RKO (cell line): ENCODE results near the gene OPTC.
A peak's percentile ranks its signal among the peaks of the same experiment; 100 is the strongest.

Source experiments
- DNase-seq: peaks from one replicate; pipeline ENCODE4 v3.0.0-alpha.2; 2016; ENCODE audit warnings: low spot score

OPTC gene

DNA sequence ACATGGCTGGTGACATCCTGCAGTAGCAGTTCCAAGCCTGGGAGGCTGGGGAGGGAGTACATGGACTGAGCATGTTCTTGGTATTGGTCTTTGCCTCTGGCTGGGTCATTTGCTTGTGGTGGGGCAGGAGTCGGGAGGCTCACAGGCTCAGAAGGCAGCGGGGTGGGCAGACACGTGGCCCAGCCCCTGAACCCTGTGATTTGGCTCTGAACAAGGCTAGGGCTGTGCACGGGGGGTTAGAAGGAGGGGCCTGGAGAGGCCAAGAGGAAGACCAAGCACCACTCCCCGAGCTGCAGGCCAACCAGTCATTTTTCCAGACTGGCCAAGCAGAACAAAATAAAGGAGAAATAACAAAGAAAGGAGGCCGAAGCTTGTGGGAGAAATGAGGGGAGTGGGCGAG, 28.0 kb upstream of the OPTC start:
- DNase-seq: no peak

GRCh38 chr1:203466906-203467549, 26.9 kb upstream of the OPTC start:
- peak; percentile 14 for DNase-seq

DNA sequence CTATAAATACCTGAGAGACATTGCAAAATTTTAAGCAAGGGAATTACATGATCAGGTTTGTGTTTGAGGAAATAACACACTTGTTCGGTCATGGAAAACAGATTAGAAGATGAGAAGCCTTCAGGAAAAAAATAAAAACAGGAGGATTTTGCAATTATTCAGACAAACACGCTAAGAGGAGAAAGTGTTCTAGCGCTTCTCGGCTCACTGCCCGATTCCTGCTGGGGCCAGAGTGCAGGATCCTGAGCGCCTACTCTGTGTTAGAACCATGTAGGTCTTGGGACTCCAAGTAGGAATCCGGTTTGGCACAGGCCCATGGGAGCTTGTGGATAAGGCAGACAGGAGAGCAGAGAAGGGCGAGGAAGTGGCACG, 26.4 kb upstream of the OPTC start:
- no peak for DNase-seq

DNA sequence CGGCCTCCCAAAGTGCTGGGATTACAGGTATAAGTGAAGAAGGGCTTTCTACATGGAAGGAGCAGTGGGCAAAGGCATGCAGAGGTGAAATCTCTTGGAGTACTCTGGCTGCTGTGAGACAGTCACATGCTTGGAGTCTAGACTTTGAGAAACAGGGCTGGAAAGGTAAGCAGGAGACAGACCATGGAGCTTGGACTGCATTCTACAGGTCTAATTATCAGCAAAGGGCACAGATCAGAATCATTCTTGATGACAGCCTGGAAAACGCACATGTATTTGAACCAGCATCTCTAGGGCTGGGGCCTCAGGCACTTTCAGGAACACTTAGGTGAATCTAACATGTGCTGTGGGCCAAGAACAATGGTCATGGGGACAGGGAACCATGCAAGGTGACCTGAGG, 25.6 kb upstream of the OPTC start:
- DNase-seq: no peak

DNA sequence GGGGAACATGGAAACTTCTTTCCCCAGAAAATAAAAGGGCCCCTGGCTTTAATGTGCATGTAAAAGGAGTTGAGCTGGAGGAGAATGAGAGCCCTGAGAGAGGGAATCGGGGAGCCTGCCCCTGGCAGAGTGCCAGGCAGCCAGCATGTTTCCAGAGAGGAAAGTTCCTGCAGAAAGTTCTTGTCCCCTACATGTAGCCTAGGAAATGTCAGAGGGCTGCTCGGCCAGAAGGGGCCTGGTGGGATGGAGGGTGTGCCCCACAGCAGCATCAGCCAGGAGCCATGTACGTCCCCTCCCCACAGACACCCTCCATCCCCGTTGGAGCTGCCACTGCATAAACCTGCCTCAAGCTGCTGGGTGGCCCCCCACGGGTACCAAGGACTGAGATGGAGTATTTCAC, 23.7 kb upstream of the OPTC start:
- no peak for DNase-seq

GRCh38 chr1:203471841-203472240, 22.1 kb upstream of the OPTC start:
- no peak for DNase-seq

- no peak for DNase-seq
Measured at GRCh38 chr1:203473281-203473680, 20.7 kb upstream of the OPTC start.

DNA sequence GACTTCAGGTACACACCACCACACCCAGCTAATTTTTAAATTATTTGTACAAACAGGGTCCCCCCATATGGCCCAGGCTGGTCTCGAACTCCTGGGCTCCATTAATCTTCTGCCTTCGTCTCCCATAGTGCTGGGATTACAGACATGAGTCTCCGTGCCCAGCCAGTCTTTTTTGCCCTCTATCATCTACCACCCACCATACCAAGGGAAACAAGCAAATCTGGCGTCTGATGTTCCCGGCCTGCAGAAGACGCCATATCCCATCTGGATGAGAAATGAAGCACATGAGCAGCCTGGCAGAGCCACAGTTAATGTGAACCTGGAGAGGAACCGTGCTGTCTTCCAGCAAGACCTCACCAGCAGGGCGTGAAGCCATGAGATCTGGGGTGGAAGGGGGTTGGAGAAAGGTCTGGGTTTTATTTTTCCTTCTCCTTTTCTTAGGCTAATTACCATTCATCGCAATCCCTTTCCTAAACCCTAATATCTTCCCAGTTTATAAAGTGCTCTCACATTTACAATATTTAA, 20.1 kb upstream of the OPTC start:
- no peak for DNase-seq

DNA sequence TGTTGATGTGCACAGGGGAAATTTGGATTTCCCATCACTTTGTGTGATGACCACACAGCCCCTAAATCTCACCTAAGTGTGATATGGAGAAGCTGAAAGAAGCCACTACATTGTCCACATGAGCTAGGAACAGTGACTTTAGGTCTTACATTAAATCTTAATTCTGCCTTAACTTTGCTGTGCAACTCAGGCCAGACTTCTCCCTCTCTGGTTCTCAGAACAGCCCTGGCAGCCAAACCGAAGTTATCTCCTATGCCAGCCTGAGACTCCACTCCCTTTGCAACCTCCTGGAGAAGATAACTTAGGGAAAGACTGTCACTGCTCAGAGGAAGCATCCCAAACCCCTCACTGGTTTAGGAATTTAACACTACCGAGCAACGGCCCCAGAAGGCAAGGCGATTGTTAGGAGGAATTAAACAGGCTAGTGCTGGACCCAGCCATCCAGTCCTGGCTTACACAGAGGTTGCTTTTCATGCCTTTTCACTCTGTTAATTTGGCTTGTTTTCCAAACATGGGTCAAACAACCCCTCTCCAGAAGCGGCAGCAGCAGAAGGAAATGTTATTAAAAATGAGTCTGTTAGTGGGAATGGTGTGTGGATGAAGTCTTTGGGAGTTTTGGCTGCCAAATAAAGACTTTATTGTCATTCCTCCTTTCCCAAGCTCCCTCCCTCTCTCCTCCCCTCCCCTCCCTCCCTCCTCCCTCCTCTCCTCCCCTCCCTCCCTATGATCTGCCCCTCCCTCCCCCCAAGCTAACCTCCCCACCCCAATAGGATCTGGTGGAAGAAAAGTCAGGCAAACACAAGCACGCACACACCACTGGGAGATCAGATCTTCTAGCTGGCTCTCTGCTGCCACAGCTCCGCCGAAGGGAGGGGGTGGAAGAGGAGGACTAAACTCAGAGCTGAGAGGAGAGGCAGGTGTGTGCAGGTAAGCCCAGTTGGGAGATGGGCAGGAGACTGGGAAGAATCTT, 18.7 kb upstream of the OPTC start, which contains the start of gene PRELP:
PRELP (plus strand) TSS at position 795 of the 970 bp plus-strand sequence. CDS start 7,379 bp downstream, outside the sequence.
- DNase-seq: no peak

DNA sequence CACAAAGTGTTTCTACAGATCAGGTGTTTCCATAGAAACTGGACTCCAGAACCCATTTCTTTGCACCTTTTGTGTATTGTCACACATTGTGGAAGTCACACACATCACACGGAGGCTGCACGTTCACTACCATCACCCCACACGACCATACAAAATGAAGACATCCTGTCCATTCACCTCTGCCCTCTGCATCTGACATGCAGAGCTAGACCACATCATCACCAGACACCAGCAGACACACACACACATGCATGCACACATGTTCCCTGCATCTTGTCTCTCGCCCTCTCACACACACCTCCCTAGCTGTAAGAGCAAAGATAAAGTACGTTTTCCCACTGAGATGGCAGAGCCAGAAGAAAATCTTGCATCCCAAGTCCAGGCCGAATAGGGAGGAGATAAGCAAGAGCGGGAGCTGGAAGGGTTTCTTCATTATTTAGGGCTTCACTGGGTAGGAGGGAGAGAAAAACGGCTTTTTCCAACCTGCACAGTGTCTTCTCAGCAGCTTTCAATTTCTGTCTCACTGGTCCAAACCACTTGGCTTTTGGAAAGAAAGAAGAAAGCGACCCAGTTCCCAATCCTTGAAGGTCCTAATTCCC, 17.6 kb upstream of the OPTC start:
- DNase-seq: no peak

GRCh38 chr1:203477748-203478147, 16.2 kb upstream of the OPTC start:
- DNase-seq: no peak

GRCh38 chr1:203478231-203478630, 15.7 kb upstream of the OPTC start:
- DNase-seq: no peak

DNA sequence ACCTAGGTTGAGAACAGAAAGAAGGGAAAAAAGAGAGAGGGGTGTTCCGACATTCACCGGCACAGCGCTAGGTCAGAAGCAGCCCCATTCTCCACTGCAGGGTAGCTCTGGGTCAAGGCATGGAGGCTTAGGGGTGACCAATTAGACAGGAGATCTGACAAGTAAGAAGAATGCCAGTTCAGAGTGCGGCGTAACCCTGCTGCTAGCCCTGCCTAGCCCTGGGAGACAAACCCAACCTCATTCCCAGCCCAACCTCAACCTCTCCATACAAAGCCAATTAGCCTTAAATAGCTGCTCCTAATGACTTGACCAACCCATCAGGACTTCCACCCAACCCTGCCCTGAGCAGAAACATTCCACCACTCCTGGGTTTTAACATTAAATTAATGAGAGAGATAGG, 15.0 kb upstream of the OPTC start:
- no peak for DNase-seq

DNA sequence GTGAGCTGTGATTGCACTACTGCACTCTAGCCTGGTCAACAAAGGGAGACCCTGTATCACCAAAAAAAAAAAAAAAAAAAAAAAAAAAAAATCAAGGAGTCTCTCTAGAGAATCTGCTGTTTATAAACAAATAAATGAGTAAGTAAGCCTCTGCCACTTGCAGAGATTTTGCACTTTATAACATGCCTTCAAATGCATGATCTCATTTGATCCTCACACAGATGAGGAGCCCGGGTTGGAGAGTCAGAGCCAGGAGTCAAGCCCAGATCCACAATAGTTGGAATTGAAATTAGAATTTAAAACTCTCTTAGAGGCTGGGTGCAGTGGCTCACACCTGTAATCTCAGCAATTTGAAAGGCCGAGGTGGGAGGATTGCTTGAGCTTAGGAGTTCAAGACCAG, 14.3 kb upstream of the OPTC start:
- no peak for DNase-seq

GRCh38 chr1:203480084-203480483, 13.9 kb upstream of the OPTC start:
- no peak for DNase-seq

DNA sequence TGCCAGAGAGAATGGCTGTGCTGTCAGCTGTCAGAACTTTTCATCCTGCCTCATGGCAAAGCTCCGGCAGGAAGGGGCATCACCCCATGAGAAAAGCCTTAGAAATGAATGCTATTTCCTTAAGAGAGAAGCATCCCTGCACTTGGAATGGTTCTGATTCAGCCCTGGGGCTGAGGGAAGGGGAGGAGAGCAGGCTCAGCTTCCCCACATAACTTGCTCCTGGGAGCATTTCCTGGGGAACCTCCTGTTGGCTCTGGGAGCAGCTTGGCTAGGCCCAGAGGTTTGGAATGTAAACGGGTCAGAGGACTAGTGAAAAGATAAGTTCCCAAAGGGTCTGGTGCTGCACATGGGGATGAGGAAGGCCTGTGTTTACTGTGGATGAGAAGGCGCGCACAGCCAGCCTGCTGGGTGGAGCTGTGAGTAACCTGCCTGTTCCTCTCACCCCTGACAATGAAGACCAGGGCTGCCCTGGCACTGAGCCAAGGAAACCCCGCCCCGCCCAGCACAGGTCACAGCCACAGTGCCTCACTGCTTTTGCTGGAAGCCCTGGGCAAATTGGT, 13.3 kb upstream of the OPTC start:
- DNase-seq: peak; percentile 8

GRCh38 chr1:203481196-203481595, 12.8 kb upstream of the OPTC start:
- DNase-seq: no peak

- DNase-seq: no peak
Measured at GRCh38 chr1:203486618-203487370, 7.2 kb upstream of the OPTC start.

- DNase-seq: no peak
Measured at GRCh38 chr1:203488539-203488938, 5.4 kb upstream of the OPTC start.

- no peak for DNase-seq
Measured at GRCh38 chr1:203490607-203491006, 3.3 kb upstream of the OPTC start.

- no peak for DNase-seq
Measured at GRCh38 chr1:203491664-203492063, 2.3 kb upstream of the OPTC start.
